NK-92 treated with Interleukin-12 subunit alpha and Interleukin-12 subunit beta, amount 100 ng/mL, for 24 hours (cell line): Measurements from ENCODE around the gene KRTAP23-1.

ENCODE experiments used
- DNase-seq: peaks from one replicate; lab custom pipeline; 2025; lab: John Stamatoyannopoulos, UW

The KRTAP23-1 gene

GRCh38 chr21:30306884-30307283, 41.5 kb downstream of the KRTAP23-1 start:
- DNase-seq, result no peak

DNA sequence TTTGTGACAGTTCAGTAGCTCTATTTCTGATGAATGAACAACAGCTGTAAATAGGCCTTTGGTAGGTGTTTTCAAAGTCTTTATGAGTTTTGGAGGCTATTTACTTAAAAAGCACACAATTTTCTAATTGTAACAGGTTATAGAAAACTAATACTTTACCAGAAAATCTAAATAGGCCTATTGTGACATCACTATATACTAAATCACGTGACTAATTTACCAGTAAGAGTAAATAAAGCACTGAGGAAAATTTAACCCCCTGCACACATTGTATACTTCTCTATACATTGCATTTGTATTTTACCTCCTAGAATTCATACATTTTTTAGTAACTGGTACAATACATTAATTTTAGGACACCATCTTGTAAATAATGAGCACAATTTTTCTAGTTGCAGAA, 43.3 kb downstream of the KRTAP23-1 start:
- no peak for DNase-seq
